ENCODE data around the gene NEK11. TPM values are rescaled to one million over a fixed set of nuclear protein-coding genes. Genes with fewer than 3 reads are reported as not detected.

The NEK11 gene
- total RNA-seq, 2 donors from 2014 or later = 5.5 to 5.8 TPM

- no peaks in the 10 kb centered on the region for H3K36me3 ChIP-seq
- no peaks in the 10 kb centered on the region for H3K9me3 ChIP-seq
- intact Hi-C loops (cut with DNase I) = no loop called here
Observed at GRCh38 chr3:131125684-131126083, 99.0 kb downstream of the NEK11 start.

GRCh38 chr3:131140891-131141290, 114.2 kb downstream of the NEK11 start:
- H3K27me3 ChIP-seq = no peaks in the 10 kb centered on the region
- DNase-seq = no peak
- H3K36me3 ChIP-seq = no peaks in the 10 kb centered on the region
- H3K9me3 ChIP-seq = no peaks in the 10 kb centered on the region
- H3K9ac ChIP-seq (ENCODE audit: low read depth in 2 of 2, low read length in 2 of 2) = no peak overlapping the region
- no peak for TF ChIP-seq CTCF (IDR thresholded peaks at IDR 0.05)
- no peak overlapping the region for H3K27ac ChIP-seq
- no peak overlapping the region for H3K4me3 ChIP-seq
- no peaks in the 10 kb centered on the region for H3K4me1 ChIP-seq
- intact Hi-C loops (cut with DNase I) = no loop called here

More at GRCh38 chr3:131125684-131126083, 99.0 kb downstream of the NEK11 start:
- H3K4me3 ChIP-seq = no peak overlapping the region
- H3K9ac ChIP-seq (ENCODE audit: low read depth in 2 of 2, low read length in 2 of 2) = no peak overlapping the region
- H3K27me3 ChIP-seq = no peaks in the 10 kb centered on the region
- no peak for TF ChIP-seq CTCF (IDR thresholded peaks at IDR 0.05)
- H3K4me1 ChIP-seq = no peaks in the 10 kb centered on the region
- no peak for DNase-seq
- H3K27ac ChIP-seq = no peak overlapping the region

GRCh38 chr3:131141770-131142169, 115.1 kb downstream of the NEK11 start:
- intact Hi-C loops (cut with DNase I) = no loop called here
- no peak for TF ChIP-seq CTCF (IDR thresholded peaks at IDR 0.05)

GRCh38 chr3:131142580-131142979, 115.9 kb downstream of the NEK11 start:
- Histone ChIP-seq H3K27me3 (no peaks in the 10 kb centered on the region), H3K4me1 (no peaks in the 10 kb centered on the region), H3K4me3 (no peak overlapping the region), H3K27ac (no peak overlapping the region), H3K9ac (ENCODE audit: low read depth in 2 of 2, low read length in 2 of 2) (no peak overlapping the region), H3K36me3 (no peaks in the 10 kb centered on the region), H3K9me3 (no peaks in the 10 kb centered on the region)
- no peak for TF ChIP-seq CTCF (IDR thresholded peaks at IDR 0.05)
- no peak for DNase-seq
- intact Hi-C loops (cut with DNase I) = no loop called here

More at GRCh38 chr3:131141770-131142169, 115.1 kb downstream of the NEK11 start:
- H3K4me3 ChIP-seq = no peak overlapping the region
- H3K36me3 ChIP-seq = no peaks in the 10 kb centered on the region
- no peak overlapping the region for H3K9ac ChIP-seq (ENCODE audit: low read depth in 2 of 2, low read length in 2 of 2)
- no peaks in the 10 kb centered on the region for H3K9me3 ChIP-seq
- H3K27me3 ChIP-seq = no peaks in the 10 kb centered on the region
- H3K4me1 ChIP-seq = no peaks in the 10 kb centered on the region
- no peak for DNase-seq
- H3K27ac ChIP-seq = no peak overlapping the region

DNA sequence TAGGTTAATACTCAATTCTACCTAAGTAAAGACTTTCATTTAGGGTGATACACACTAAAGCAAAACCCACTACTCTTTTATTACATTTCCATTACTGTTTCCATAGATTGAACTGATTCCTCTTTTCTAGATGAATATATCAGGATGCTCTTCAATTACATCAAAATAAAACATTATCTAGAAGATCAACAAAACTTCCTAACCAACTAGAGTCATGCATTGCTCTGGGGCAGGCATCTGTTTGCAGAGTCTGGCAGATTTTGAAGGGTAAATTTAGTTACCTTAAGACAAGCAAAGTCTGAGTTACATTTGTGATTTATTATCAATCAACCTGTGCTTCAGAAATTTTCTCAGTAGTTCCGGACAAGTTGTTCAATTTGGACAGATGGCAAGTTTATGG, 117.1 kb downstream of the NEK11 start:
- intact Hi-C loops (cut with DNase I) = no loop called here
- Histone ChIP-seq H3K36me3 (no peaks in the 10 kb centered on the region), H3K27me3 (no peaks in the 10 kb centered on the region), H3K9ac (ENCODE audit: low read depth in 2 of 2, low read length in 2 of 2) (no peak overlapping the region), H3K4me1 (no peaks in the 10 kb centered on the region), H3K27ac (no peak overlapping the region), H3K4me3 (no peak overlapping the region), H3K9me3 (no peaks in the 10 kb centered on the region)
- no peak for TF ChIP-seq CTCF (IDR thresholded peaks at IDR 0.05)
- DNase-seq = no peak

- Histone ChIP-seq H3K36me3 (no peaks in the 10 kb centered on the region), H3K27ac (no peak overlapping the region), H3K4me3 (no peak overlapping the region), H3K27me3 (no peaks in the 10 kb centered on the region), H3K9me3 (no peaks in the 10 kb centered on the region), H3K9ac (ENCODE audit: low read depth in 2 of 2, low read length in 2 of 2) (no peak overlapping the region), H3K4me1 (no peaks in the 10 kb centered on the region)
- intact Hi-C loops (cut with DNase I) = no loop called here
- no peak for DNase-seq
- no peak for TF ChIP-seq CTCF (IDR thresholded peaks at IDR 0.05)
Observed at GRCh38 chr3:131147534-131147933, 120.9 kb downstream of the NEK11 start.

Measured in colonic mucosa (tissue), 4 donors.